HG02588 (cell line): ENCODE measurements around the gene METTL24.

Source experiments
- ATAC-seq: cut with Tn5 transposase; IDR thresholded peaks from one replicate; pipeline ENCODE4 v1.9.1; 2021; ENCODE audit warnings: mild to moderate bottlenecking, moderate library complexity; ENCODE audit not compliant: unreplicated experiment

The METTL24 gene

GRCh38 chr6:110338820-110339470 is 19.2 kb downstream of the METTL24 start:
- no peak for ATAC-seq

GRCh38 chr6:110337486-110337885 is 20.7 kb downstream of the METTL24 start:
- no peak for ATAC-seq

DNA sequence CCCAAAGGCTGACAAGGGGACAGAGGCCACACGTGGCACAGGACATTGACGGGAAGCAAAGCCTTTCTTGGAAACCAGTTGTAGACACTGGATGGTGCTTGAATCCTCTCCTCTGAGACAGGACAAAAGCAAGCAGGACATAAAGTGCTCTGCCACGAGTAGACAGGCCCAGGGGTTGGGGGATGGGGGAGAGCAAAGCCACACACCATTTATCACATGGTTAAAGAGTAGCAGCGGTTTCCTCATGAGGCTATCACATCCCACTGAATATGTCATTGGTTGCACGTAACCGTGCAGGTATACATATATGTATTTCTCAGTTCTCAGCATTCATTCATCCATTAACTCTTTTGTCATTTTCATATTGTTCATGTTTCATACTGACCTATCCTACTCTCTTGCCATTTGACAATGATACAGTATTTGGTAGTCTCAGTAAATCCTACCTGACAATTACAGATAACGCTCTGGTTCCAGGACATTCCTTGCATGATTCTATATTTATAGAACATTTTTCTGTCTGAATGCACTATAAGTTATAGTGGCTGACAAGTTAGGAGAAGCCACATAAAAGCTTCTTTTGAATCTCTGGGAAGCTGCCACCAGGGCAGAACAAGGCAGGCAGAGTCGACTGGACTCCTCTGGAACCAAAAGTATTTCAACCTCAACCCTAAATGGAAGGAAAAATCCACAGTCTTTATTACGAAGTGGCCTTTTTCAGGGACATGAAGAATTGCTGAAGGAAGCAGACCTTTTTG is 23.5 kb downstream of the METTL24 start:
- no peak for ATAC-seq

- no peak for ATAC-seq
These were observed 25.9 kb downstream of the METTL24 start for GRCh38 chr6:110332281-110332680.

GRCh38 chr6:110331816-110332215 is 26.3 kb downstream of the METTL24 start:
- no peak for ATAC-seq

DNA sequence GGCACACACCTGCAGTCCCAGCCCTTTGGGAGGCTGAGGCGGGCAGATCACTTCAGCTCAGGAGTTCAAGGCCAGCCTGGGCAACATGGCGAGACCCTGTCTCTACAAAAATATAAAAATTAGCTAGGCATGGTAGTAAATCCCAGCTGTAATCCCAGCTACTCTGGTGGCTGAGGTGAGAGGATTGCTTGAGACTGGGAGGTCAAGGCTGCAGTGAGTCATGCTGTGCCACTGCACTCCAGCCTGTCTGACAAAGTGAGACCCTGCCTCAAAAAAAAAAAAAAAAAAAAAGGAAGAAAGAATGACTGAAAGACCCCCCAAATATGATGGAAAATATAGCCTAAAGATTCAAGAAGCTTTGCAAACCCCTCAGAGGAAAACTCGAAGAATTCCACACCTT is 26.8 kb downstream of the METTL24 start:
- no peak for ATAC-seq

GRCh38 chr6:110329714-110330436 is 28.3 kb downstream of the METTL24 start:
- ATAC-seq = no peak

DNA sequence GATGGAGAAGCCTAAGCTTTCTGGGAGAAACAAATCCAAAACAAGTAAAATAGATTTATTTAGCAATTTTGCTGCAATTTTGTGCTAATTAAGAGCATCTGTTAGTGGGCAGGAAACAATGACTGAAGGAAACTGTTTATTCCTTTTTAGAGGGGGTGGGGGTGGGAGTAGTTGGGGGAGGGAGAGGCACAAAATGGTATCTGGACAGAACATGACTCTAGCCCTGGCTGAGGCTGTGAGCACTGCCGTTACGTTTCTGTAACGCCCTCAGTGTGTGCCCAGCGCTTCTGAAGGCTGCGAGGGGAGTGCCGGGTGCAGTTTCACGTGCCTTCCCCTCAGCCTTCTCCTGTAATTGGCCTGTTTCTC is 28.8 kb downstream of the METTL24 start:
- no peak for ATAC-seq

- no peak for ATAC-seq
These were observed 29.9 kb downstream of the METTL24 start for GRCh38 chr6:110328259-110328658.

DNA sequence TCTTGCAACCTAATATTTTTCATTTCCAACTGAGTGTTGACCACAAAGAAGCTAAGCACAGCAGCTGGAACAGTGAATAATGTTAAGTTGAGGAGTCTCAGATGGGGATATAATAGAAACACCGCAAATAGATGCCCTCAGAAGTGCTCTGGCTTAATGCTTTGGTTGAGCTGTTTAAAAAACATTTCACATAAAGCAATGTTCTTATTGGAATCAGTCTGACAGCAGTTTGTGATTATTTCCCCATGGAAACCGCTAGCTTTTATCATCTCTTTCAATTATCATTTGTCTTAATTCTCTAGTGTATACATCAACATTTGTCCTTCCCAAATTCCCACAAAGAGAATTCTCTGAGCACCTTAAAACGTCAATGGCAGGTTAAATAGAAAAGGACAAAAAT is 30.8 kb downstream of the METTL24 start:
- ATAC-seq = no peak

GRCh38 chr6:110326609-110327008 is 31.5 kb downstream of the METTL24 start:
- no peak for ATAC-seq

DNA sequence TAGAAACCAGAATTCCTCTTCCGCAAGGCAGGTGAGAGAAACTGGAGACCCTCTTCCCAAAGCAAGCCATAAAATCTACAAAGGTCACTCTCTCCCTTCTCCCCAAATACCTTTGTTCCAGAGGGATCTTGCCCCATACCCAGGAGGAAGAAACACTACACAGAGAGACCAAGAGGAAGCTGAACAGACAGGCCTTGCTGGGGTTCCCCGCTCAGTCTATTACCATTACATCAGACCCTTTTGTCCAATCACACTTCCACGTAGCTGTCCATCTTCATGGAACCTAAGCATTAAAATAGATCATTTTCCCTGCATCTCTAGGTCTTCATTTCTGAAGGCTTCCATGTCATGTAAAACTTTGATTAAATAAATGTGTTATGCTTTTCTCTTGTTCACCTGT is 32.1 kb downstream of the METTL24 start:
- no peak for ATAC-seq

- ATAC-seq = no peak
These were observed 33.0 kb downstream of the METTL24 start for GRCh38 chr6:110325197-110325596.

GRCh38 chr6:110324548-110324947 is 33.6 kb downstream of the METTL24 start:
- no peak for ATAC-seq

- no peak for ATAC-seq
These were observed 34.9 kb downstream of the METTL24 start for GRCh38 chr6:110323258-110323657.

DNA sequence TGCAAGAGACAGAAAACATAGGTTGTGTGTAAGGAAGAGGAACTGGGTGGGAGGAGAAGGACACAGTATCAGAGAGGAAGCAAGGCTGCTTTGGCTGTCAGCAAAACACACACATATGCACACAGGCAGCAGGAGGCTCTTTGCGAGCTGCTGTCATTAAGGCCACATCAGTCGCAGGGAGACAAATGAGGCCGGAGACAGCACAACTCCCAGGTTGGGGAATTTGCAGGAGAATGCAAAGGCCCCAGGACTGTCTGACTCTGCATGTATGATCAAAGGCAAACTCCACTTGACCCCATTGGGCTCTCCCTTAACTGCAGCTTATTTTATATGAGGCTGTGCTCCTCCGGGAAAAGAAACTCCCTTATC is 35.3 kb downstream of the METTL24 start:
- no peak for ATAC-seq

GRCh38 chr6:110322151-110322873 is 35.8 kb downstream of the METTL24 start:
- no peak for ATAC-seq

- no peak for ATAC-seq
These were observed 37.8 kb downstream of the METTL24 start for GRCh38 chr6:110320307-110320706.

GRCh38 chr6:110319843-110320242 is 38.3 kb downstream of the METTL24 start:
- no peak for ATAC-seq

DNA sequence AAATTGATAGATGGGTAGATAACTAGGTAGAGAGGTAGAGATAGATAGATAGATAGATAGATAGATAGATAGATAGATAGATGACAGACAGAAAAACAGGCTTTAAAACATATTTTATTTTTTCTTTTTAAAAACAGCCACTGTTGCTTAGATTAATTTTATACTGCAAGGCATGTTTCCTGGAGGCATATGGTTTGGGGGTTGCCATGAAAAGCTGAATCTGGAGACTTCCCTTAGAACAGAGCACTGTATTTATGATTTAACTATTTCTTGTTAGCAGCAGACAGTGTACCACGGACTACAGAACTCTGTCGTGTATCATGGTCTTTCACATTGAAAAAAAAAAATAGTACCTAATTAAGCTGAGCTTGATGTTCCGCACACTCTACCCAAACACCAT is 38.8 kb downstream of the METTL24 start:
- no peak for ATAC-seq

DNA sequence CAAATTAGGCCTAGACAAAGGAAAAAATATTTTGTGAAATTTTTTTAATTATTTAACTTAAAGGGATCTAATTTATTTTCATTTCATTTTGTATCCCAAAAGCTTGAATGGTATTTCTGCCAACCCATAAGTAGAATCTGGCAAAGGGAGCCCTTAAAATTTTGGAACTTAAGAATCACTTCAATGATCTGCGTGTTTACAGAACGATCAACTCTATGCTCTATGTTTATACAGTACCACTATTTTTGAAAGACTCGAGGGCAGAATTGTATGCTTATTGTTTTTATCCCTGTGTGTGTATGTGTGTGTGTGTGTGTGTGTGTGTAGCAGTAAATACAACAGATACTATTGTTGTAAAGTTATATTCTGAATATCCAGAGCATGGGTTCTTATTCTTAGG is 39.2 kb downstream of the METTL24 start:
- no peak for ATAC-seq
